Measurements from ENCODE around the gene KCND2. TPM values are rescaled to one million over a fixed set of nuclear protein-coding genes. Genes with fewer than 3 reads are reported as not detected.

KCND2 gene
- total RNA-seq, 2 experiments from 2014 or later = not detected

DNA sequence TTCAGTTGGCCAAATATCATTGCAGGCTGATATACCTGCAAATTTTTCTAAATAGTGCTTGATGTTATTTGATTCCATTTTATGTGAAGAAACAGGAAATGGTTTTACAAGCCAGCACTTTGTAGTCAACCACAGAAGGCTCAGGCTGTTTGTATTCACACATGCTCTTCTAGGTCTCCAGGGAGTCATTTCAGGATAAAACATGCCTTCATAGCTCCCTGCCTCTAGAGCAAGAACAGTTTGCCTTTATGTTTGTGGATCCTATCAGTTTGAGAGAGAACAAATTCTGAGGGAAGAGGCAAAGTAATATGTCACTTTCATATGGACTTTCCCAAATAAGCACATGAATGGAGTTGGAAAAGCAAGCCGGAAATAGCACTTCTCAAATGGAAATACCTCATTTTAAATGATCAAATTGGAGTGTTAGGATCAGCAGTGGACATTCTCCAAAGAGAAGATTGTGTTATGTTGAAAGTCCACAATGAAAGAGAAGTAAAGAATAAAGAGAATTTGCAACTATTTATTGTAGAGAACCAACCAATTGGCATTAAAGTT lies 277.6 kb downstream of the KCND2 start:
- no peak overlapping the region for H3K4me3 Mint-ChIP-seq
- ChIA-PET POLR2A (no interaction called here), CTCF (no interaction called here)
- no peak overlapping the region for H3K27ac Mint-ChIP-seq
- H3K27me3 Mint-ChIP-seq = no peaks in the 10 kb centered on the region
- H3K9me3 Mint-ChIP-seq = no peaks in the 10 kb centered on the region
- DNase-seq = no peak
- TF ChIP-seq CTCF (IDR thresholded peaks at IDR 0.05) = no peak
- no peak for ATAC-seq
- no peaks in the 10 kb centered on the region for H3K36me3 Mint-ChIP-seq (ENCODE audit: low read depth)
- no peaks in the 10 kb centered on the region for H3K4me1 Mint-ChIP-seq (ENCODE audit: low read depth)
- intact Hi-C loops (cut with micrococcal nuclease) = no loop called here

DNA sequence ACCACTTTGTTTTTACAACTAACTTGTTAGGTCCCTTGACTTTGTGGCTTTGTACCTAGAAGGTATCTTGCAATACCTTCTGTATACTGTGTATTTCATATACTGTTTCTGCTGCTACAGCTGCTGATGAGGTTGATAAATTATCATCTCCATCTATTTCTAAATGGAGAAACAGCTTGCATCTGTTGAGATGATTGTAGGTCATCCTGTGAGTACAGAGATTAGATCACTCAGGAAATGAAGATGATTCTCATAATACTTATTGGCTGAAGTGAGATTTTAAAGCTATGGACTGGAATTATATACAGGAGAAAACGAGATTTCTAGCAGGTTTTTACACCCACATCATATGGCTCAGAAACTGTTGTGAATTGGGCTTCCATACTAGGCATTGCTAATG lies 280.5 kb downstream of the KCND2 start:
- DNase-seq (no peak), ATAC-seq (no peak)
- Mint-ChIP-seq H3K4me3 (no peak overlapping the region), H3K27ac (no peak overlapping the region), H3K4me1 (ENCODE audit: low read depth) (no peaks in the 10 kb centered on the region), H3K27me3 (no peaks in the 10 kb centered on the region), H3K36me3 (ENCODE audit: low read depth) (no peaks in the 10 kb centered on the region), H3K9me3 (no peaks in the 10 kb centered on the region)
- POLR2A ChIA-PET = no interaction called here
- no peak for TF ChIP-seq CTCF (IDR thresholded peaks at IDR 0.05)
- intact Hi-C loops (cut with micrococcal nuclease) = no loop called here
- CTCF ChIA-PET = no interaction called here

DNA sequence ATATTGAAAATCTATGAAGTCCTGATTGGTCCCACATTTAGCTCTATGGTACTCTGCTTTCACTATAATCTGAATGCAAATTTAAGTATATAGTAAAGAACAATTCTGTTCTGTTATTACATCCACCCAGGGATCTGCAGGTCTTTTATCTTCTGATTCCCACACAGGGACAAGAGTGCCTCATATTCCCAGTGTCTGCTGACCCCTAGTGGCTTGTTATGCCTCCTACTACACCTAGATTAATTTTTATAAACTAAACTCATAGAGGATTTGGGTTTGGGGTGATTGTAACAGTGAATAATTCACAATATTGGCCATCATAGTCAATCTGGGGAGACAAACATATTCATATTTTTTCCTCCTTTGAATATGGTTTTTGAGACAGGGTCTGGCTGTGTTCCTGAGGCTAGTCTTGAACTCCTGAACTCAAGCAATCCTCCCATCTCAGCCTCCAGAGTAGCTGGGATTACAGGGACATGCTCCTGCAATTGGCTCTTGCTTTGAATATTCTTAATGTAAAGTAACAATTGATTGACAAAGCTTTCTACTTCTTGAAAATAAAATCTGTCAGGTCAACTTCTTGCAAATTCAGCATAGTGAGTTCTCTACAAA lies 282.1 kb downstream of the KCND2 start:
- DNase-seq (peak; percentile 38), ATAC-seq (no peak)
- no peaks in the 10 kb centered on the region for H3K27me3 Mint-ChIP-seq
- intact Hi-C loops (cut with micrococcal nuclease) = no loop called here
- H3K27ac Mint-ChIP-seq = no peak overlapping the region
- POLR2A ChIA-PET = no interaction called here
- H3K9me3 Mint-ChIP-seq = no peaks in the 10 kb centered on the region
- H3K4me3 Mint-ChIP-seq = no peak overlapping the region
- no peaks in the 10 kb centered on the region for H3K4me1 Mint-ChIP-seq (ENCODE audit: low read depth)
- CTCF ChIA-PET = interaction anchor here (1.5 kb wide), 1 partner anchor 28 kb away, joined by 3 read pairs; no protein-coding TSS in a partner anchor
- no peak for TF ChIP-seq CTCF (IDR thresholded peaks at IDR 0.05)
- no peaks in the 10 kb centered on the region for H3K36me3 Mint-ChIP-seq (ENCODE audit: low read depth)

- DNase-seq = no peak
- ATAC-seq = no peak
These were observed 291.2 kb downstream of the KCND2 start for GRCh38 chr7:120564145-120564544.

More at GRCh38 chr7:120564145-120564544, 291.2 kb downstream of the KCND2 start:
- intact Hi-C loops (cut with micrococcal nuclease) = no loop called here
- Mint-ChIP-seq H3K36me3 (ENCODE audit: low read depth) (no peaks in the 10 kb centered on the region), H3K9me3 (no peaks in the 10 kb centered on the region), H3K27me3 (no peaks in the 10 kb centered on the region), H3K4me1 (ENCODE audit: low read depth) (no peaks in the 10 kb centered on the region), H3K4me3 (no peak overlapping the region), H3K27ac (no peak overlapping the region)
- no peak for TF ChIP-seq CTCF (IDR thresholded peaks at IDR 0.05)
- POLR2A ChIA-PET = no interaction called here
- CTCF ChIA-PET = no interaction called here

Data from activated CD8-positive, alpha-beta T cell treated with anti-CD3 and anti-CD28 coated beads for 36 hours (primary cell).